ENCODE measurements around the gene ERICH6.

Gene ERICH6

GRCh38 chr3:150721285-150722130 is 17.8 kb upstream of the ERICH6 start:
- no peak overlapping the region for H3K4me3 ChIP-seq (IDR thresholded peaks at IDR 0.05; ENCODE audit: insufficient read depth, low read depth, low read length)
- no peaks in the 10 kb centered on the region for H3K36me3 ChIP-seq (ENCODE audit: insufficient read depth)
- peak overlapping the region; percentile 15; the same call in 1 of the 2 replicates for H2AFZ ChIP-seq (ENCODE audit: low read depth)
- H3K4me1 ChIP-seq (ENCODE audit: low read depth, poor library complexity, severe bottlenecking) = no peaks in the 10 kb centered on the region
- no peaks in the 10 kb centered on the region for H4K20me1 ChIP-seq (ENCODE audit: insufficient read depth)
- peak; percentile 93 for TF ChIP-seq CTCF (conservative IDR thresholded peaks at IDR 0.05; ENCODE audit: low read depth, low read length)
- H3K4me2 ChIP-seq = no peak overlapping the region
- no peak overlapping the region for H3K27ac ChIP-seq
- H3K79me2 ChIP-seq (ENCODE audit: insufficient read depth, low read depth) = no peaks in the 10 kb centered on the region
- no peaks in the 10 kb centered on the region for H3K27me3 ChIP-seq (ENCODE audit: insufficient read depth, low read depth)
- no peak overlapping the region for H3K9ac ChIP-seq

GRCh38 chr3:150720444-150720843 is 16.7 kb upstream of the ERICH6 start:
- Histone ChIP-seq H3K4me2 (no peak overlapping the region), H3K27me3 (ENCODE audit: insufficient read depth, low read depth) (no peaks in the 10 kb centered on the region), H4K20me1 (ENCODE audit: insufficient read depth) (no peaks in the 10 kb centered on the region), H2AFZ (ENCODE audit: low read depth) (no peak overlapping the region), H3K4me1 (ENCODE audit: low read depth, poor library complexity, severe bottlenecking) (no peaks in the 10 kb centered on the region), H3K27ac (no peak overlapping the region), H3K36me3 (ENCODE audit: insufficient read depth) (no peaks in the 10 kb centered on the region), H3K4me3 (IDR thresholded peaks at IDR 0.05; ENCODE audit: insufficient read depth, low read depth, low read length) (no peak overlapping the region), H3K79me2 (ENCODE audit: insufficient read depth, low read depth) (no peaks in the 10 kb centered on the region), H3K9ac (no peak overlapping the region)
- no peak for TF ChIP-seq CTCF (conservative IDR thresholded peaks at IDR 0.05; ENCODE audit: low read depth, low read length)

DNA sequence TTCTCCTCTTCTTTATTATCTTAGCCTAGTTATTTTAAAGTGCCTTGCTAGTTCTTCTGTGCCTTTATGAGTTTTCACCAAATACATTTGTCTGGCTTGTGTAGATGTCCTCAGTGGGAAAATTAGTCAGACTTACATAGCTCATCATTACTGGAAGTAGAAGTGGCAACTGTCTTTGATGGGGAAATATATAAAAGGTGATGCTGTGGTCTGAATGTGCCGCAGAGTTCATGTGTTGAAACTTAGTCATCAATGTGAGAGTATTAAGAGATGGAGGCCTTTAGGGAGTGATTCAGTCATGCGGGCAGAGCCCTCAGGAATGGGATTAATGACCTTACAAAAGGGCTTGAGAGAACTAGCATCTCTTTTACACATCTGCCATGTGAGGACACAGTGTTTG is 6.4 kb upstream of the ERICH6 start:
- Histone ChIP-seq H2AFZ (ENCODE audit: low read depth) (no peak overlapping the region), H3K4me2 (no peak overlapping the region), H3K27me3 (ENCODE audit: insufficient read depth, low read depth) (no peaks in the 10 kb centered on the region), H3K9ac (no peak overlapping the region), H3K27ac (no peak overlapping the region), H3K79me2 (ENCODE audit: insufficient read depth, low read depth) (no peaks in the 10 kb centered on the region), H3K4me1 (ENCODE audit: low read depth, poor library complexity, severe bottlenecking) (no peaks in the 10 kb centered on the region), H4K20me1 (ENCODE audit: insufficient read depth) (no peaks in the 10 kb centered on the region), H3K36me3 (ENCODE audit: insufficient read depth) (no peaks in the 10 kb centered on the region), H3K4me3 (IDR thresholded peaks at IDR 0.05; ENCODE audit: insufficient read depth, low read depth, low read length) (no peak overlapping the region)
- no peak for TF ChIP-seq CTCF (conservative IDR thresholded peaks at IDR 0.05; ENCODE audit: low read depth, low read length)

- peak overlapping the region; percentile 78; the same call in 1 of the 2 replicates for H3K9ac ChIP-seq
- H3K4me3 ChIP-seq (IDR thresholded peaks at IDR 0.05; ENCODE audit: insufficient read depth, low read depth, low read length) = no peak overlapping the region
- H3K4me2 ChIP-seq = peak overlapping the region; percentile 26; the same call in 1 of the 2 replicates
- no peaks in the 10 kb centered on the region for H3K36me3 ChIP-seq (ENCODE audit: insufficient read depth)
- H3K4me1 ChIP-seq (ENCODE audit: low read depth, poor library complexity, severe bottlenecking) = no peaks in the 10 kb centered on the region
- no peak for TF ChIP-seq CTCF (conservative IDR thresholded peaks at IDR 0.05; ENCODE audit: low read depth, low read length)
- H3K79me2 ChIP-seq (ENCODE audit: insufficient read depth, low read depth) = no peaks in the 10 kb centered on the region
- H2AFZ ChIP-seq (ENCODE audit: low read depth) = peak overlapping the region; percentile 87; the same call in 1 of the 2 replicates
- peak overlapping the region; percentile 70 for H3K27ac ChIP-seq
- no peaks in the 10 kb centered on the region for H3K27me3 ChIP-seq (ENCODE audit: insufficient read depth, low read depth)
- H4K20me1 ChIP-seq (ENCODE audit: insufficient read depth) = no peaks in the 10 kb centered on the region
These were observed 393 bp downstream of the ERICH6 start for GRCh38 chr3:150703299-150703755.

Measured in KMS-11 (cell line).